HG03103 (cell line): ENCODE data around the gene BMI1.
A peak's percentile ranks its signal among the peaks of the same experiment; 100 is the strongest.
"Not testable (repeated sequence)": the region's sequence is repeated elsewhere in the genome, so short reads cannot be mapped to it uniquely, and the experiment has no call there.

Experiments
- ATAC-seq: cut with Tn5 transposase; IDR thresholded peaks from one replicate; pipeline ENCODE4 v1.9.1; 2021; ENCODE audit warnings: low read depth; ENCODE audit not compliant: unreplicated experiment

The BMI1 gene

DNA sequence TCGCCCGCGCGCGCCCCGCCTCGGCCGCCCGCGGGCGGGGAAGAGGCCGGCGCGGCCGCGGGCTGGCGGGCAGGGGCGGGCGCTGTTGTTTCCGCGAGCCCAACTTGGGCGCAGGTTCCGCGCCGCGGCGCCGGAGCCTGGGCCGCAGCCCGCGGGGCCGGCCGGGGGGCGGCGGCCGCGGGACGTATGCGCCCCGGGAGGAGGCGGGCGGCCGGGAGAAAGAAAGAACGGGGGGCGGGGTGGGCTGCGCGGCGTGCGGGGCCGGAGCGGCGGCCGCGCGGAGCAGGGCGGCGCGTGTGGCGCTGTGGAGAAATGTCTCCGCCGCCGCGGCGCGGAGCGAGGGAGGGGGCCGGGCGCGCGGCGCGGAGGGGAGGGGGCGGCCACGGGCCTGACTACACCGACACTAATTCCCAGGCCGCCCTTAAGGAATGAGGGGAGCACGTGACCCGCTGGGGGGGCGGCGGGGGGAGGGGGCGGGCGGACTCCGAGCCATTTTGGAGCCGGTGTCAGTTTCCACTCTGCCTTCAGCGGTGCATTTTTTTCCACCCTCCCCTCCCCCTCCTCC, at the start of gene BMI1:
Gene BMI1 (plus strand): TSS at position 509 of the 565 bp plus-strand sequence. CDS start 5,351 bp downstream, outside the sequence.
- ATAC-seq: no peak

DNA sequence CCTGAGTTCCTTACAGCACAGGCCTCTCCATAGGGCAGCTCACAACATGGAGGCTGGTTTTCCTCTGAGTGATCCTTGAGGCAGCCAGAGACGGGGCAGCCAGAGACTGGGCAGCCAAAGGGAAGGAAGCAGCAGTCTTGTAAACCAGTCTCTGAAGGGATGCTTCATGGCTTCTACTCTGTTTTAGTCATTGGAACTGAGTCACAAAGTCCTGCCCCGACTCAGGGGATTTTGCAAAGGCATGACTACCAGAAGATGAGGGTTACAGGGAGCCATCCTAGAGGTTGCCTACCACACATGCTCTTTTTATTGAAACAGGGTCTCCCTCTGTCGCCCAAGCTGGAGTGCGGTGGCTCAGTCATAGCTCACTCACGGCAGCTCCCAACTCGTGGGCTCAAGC, 49.1 kb upstream of the BMI1 start:
- ATAC-seq: no peak

DNA sequence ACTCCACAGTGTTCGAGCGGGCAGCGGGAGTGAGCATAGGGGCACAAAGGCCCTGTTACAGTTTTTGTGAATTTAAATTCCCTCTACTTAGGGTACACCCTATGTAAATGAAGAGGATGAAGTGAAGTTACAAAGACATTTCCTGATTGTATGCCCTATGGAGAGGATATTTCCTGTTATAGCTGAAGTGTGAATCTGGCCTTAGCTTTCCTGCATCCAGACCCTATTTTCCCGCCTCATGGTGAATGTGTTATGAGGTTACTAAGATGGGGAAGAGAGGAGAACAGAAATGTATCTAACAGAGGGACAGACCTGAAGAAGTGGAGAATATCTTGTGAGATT, 42.5 kb upstream of the BMI1 start:
- ATAC-seq: no peak

DNA sequence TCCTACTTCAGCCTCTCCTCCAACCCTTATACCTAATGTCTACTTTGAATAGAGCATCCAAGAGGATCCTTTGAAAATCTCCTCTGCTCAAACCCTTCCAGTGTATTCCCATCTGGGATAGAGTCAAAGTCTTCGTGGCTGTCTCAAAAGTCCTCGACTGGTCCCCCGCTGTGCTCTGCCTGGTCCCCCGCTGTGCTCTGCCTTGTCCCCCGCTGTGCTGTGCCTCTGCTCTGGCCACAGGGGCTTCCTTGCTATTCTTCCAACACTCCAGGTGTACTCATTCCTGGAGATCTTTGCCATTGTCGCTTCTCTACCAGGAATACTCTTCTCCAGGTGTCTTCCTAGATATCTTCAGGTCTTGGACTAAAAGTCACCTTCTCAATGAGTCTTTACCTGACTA, 40.8 kb upstream of the BMI1 start:
- no peak for ATAC-seq

DNA sequence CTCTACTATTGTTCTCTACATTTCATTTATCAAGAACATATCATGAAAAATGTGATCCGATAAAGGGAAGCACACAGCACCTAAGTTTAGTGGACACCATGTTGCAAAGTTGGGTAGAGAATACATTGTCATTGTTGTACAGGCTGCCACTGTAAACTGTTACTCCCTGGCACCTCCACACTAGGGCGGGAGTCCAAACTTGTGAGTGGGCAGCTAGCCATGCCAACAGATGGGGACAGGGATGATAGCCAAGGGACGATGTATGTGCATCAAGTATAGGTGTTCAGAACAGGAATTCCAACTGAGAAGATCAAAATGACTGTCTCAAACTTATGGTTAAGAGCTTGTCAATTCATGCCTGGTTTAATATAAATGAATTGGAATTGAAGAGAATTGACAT, 35.8 kb upstream of the BMI1 start:
- no peak for ATAC-seq

DNA sequence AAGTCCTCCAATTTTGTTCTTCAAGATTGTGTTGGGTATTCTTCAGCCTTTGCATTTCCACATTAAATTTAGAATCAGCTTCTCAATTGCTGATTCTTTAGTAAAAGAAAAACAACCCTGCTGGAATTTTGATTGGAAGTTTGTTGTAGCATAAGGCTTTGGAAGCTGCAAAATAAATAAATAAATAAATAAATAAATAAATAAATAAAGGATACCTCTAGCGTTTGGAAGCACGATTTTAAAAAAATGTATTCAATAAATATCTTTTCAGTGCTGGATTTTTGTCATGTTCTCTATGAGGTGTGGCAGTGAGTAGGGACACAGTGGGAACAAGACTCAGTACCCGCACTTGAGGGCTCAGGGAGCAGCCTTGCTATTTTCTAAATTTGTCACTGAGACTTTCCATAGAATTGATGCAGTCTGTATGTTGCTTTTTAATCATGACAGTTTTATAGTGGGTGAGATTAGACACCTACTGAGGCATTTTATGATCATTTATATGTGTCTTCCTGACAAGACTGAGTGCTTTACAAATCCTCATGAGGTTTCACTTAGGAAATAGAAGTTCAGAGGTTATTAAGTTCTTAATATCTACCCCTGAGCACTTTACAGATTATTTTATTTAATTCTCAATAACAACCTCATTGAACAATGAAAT, 27.0 kb upstream of the BMI1 start:
- no peak for ATAC-seq

DNA sequence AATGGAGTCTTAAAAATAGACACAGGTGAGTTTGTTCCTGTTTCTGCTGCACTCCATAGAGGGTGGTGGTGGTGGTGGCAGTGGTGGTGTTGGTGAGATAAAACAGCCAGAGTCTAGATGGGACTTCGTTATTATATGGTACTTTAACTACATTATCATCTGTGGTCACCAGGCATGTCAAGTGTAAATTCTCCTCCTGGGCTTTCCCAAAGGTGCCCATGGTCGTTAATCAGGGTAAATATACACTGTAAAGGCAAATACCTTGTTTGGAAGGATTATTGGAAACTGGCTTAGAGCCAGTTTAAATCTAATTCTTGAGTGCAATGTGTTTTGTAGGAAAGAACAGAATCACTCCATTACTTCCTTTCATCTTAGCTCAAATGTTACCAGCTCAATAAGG, 26.2 kb upstream of the BMI1 start:
- no peak for ATAC-seq

DNA sequence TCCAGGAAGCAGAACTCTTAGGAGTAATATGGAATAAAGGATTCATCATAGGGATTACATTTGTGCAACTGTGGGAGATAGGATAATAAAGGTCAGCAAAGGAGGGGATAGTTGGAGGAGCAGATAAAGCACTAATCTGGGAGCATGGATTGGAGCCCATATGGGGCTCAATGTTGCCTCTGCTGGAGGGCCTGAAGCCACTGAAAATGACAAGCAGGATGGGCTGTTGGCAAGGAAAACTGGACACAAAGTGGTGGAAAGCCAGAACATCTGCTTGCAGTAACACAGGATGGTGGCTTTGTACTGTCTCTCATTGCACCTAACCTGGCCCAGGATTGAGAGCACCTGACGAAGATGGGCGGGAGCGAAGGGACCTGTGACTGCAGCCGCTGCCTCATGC, 19.7 kb upstream of the BMI1 start:
- ATAC-seq: no peak

DNA sequence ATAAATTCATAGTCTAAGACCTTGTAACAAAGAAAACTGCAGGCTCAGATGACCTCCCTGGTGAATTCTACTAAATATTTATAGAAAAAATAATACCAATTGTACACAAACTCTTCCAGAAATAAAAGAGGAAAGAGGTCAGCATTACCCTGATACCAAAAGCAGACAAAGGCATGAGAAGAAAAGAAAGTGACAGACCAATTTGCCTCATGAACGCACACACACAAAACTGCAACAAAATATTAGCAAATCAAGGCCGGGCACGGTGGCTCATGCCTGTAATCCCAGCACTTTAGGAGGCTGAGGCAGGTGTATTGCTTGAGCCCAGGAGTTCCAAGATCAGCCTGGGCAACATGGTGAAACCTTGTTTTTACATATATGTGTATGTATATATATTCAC, 17.4 kb upstream of the BMI1 start:
- ATAC-seq: no peak

DNA sequence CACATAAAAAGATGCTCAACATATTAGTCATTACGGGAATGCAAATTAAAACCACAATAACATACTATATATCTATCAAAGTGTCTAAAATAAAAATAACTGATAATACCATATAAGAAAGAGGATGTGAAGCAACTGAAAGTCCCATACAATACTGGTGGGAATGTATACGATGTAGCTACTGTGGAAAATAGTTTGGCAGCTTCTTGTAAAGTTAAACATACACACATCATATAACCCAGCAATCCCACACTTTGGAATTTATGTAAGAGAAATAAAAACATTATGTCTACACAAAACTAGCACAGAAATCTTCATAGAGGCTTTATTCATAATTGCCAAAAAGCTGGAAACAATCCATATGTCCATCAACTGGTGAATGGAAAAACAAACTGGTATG, 15.2 kb upstream of the BMI1 start:
- ATAC-seq: no peak

DNA sequence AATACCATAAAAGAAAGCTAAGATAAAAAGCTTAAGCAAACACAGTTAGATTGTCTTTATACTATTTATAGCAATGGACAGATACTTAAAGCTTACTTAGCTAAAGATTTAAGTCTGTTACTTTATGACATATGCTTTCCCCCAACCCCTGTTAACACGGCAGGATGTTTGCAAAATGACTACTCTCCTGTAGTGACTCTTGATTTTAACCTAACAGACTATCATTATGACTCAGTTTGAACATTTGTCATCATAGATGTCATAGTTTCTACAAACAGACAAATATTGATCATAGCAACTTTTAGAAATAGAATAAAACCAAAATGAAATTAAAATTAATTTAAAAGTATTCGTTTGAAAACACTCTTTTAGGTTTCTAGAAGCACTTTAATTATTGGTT, 12.5 kb upstream of the BMI1 start:
- ATAC-seq: peak; percentile 97

DNA sequence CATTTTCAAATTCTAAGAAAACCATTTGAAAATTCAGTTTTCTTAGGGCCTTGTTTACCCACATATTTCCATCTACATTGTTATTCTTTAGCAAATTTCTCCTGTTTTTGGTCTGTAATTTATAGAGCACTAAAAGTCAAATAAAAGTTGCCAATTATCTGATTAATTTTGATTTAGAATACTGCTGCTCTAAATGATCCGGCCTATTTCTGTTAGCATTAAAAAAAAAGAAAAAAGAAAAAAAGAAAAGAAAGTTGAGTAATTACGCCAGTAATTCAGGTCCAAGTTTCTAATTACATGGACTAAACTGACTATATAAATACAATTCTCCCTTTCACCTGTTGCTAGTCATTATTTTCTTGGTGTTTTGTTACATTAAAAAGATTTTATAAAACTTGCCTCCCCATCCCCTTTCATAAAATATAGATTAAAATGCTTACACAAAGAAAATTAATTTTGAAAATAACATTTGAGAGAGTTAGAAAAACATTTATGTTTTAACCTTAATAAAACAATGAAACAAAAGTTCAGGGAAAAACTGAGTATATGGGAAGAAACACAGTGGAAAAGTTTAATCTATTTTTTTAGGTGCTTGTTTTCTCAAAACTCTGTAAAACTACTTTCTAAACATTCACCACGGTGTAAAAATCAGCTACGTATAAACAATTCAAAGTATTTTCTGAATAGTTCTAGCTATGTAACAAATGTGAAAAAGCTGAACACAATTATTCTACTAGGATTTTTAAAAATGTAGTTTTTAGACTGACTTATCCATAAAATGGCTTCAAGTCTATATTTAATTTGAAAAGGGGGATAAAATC, 11.5 kb upstream of the BMI1 start:
- no peak for ATAC-seq

DNA sequence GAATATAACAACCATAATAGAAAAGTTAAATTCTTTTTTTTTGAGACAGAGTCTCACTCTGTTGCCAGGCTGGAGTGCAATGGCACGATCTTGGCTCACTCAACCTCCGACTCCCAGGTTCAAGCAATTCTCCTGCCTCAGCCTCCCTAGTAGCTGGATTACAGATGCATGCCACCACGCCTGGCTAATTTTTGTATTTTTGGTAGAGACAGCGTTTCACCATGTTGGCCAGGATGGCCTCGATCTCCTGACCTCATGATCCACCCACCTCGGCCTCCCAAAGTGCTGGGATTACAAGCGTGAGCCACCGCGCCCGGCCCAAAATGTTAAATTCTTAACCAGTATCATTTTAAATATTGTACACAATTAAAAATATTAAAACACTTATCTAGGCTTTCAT, 10.9 kb upstream of the BMI1 start:
- not testable (repeated sequence) for ATAC-seq

DNA sequence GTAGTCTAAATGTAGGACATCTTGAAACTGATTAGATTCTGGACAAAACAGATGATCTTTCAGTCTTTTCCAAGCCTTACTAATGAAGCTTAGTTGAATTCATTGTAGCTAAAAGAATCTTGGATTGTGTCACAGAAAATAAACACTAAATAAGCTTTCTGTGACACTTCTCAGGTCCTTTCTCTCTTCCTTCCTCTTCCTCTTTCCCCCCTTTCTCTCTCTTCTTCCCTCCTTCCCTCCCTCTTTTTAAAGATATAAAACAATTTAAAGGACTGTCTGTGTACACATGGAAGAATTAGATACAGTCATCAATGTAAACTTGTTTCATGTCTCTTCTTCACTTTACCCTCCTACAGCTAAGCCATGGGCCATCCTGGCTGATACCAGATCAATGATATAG, 10.0 kb upstream of the BMI1 start:
- ATAC-seq: no peak

DNA sequence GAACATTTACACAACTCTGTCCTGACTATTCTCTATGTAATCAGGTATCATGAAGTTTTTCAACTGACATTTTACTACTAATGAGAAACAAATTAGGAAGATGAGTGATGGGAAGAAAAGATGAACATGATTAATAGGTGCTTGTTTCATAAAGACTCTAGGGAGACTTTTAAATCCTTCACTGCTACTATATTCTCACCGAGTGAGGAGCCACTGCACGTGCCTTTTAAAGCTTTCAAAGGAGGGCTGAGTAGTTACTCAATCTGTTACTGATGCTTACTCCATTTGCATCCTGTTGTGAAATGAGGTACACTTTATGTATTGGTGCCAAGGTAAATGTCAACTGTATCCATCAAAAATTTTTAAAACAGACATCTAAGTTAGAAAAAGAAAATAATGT, 6.0 kb upstream of the BMI1 start:
- no peak for ATAC-seq

DNA sequence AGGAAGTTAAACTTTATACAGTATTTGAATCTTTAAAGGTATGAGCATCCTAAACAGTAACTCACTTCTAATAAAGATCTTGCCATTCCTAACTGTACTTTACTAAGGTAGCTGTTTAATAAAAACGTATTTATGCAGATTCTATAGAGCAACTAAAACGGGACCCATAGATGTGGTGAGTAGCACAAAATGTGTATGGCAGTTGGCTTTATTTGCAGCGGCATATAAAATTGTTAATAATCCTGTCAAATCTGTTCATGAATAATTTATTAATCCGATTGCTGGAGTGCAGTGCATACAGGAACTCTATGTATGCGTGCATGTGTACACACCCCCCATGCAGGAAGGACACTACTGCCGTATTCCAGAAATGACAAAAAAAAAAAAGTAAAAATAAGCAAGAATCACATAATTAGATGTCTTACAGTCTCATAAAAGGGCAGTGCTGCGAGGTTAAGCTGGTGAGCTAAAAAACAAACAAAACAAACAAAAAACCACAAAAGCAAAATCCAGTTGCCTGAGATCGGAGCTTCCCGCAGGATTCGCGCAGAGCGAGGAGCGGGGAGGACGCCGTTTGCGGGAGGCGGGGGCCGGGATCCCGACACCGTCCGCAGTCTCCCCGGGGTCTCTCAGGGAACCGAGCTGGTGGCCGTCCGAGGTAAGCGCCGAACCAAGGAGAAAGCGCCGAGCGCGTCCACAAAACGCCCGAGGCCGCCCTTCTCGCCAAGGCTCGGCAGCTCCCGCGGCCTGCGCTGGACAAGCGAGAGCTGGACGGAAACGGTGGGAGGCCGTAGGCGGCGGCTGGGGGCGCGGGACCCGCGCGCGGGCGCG, 5.2 kb upstream of the BMI1 start:
- ATAC-seq: peak; percentile 23

DNA sequence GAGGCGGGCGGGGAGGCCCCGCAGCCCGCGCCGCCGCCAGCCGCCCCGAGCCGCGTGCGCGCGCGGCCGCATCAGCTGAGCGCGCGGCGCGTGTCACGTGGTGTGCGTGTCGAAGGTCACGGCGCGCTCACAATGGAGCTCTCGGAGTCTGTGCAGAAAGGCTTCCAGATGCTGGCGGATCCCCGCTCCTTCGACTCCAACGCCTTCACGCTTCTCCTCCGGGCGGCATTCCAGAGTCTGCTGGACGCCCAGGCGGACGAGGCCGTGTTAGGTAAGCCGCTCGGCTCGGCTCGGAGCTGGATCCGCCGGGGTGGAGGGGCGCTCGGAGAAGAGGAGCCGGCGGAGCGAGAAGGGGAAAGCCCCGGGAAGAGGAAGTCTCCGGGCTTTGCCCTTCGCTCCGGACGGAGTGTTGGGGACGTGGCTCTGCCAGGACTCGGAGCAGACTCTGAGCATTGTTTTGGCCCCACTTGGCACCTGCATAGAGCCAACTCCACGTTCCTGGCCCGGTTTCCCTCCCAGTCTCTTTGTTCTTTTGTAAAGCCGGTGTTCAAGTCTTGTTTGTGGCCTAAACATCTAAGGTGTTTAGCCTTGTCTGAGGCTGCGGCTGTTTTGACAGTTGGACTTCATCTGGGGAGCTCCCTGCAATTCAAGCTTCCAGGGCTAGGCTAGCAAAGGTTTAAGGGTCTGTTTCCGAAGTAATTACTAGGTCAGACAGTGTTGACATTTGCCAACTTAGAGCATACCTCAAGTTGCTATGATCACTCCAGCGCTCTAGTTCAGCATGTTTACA, 4.4 kb upstream of the BMI1 start, which contains the start of gene COMMD3:
Gene COMMD3 (plus strand): TSS at position 103 of the 790 bp plus-strand sequence. CDS start 30 bp downstream, at position 133.
- ATAC-seq: peak; percentile 45

DNA sequence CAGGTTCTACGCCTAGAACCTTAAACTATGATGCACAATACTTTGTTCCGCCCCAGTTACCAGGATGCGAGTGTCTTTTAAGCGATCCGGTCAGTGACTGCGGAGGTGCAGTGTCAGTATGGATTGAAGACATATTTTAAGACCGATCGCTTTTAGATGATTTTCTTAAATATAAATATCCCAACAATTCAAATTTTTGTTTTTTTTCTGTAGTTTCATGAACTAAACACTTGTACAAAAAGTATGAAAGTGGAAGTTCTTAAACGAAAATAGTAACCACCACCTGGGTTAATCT, 3.9 kb upstream of the BMI1 start:
- ATAC-seq: peak; percentile 18

DNA sequence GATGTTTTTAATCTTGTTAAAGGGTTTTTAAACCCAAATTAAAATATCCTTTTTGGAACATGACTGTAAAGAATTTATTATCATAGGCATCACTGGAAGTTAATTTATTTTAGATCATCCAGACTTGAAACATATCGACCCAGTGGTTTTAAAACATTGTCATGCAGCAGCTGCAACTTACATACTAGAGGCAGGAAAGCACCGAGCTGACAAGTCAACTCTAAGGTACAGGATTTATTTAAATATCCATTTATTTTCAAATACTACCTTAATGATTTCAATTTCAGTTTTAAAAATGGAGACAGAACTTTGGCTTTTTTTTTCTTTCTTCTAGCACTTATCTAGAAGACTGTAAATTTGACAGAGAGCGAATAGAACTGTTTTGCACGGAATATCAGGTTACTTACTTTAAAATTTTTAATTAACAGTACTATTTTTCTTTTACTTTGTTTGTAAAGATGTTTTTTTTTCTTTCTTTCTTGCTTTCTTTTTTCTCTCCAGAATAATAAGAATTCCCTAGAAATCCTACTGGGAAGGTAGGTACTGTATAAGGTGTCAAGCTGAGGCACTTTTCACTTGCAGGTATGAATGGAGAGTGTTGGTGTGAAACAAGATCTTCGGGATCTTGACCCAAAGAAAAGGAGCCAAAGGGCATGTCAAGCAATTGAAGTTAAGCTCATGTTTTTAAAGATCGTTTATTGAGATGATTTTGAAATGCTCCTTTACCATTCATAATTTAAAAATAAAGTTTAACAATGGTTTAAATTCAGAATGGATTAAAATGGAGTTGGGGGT, 2.9 kb upstream of the BMI1 start:
- ATAC-seq: no peak

DNA sequence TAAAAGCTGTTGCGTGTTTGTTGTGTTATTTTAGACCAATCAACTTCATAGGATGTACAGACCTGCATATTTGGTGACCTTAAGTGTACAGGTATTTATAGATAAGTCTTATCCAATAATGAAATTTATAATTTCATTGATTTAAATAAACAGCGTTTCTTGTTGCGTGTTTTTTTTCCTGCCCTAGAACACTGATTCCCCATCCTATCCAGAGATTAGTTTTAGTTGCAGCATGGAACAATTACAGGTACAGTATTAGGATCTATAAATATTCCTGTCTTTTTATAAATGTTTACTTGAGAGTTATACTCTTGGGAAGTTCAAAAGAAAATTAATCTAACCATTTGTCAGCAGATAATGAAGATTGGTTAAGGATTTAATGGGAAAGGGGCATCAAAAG, 2.1 kb upstream of the BMI1 start:
- no peak for ATAC-seq
